Activated T-cell treated with anti-CD3 and anti-CD28 coated beads for 4 hours (primary cell): Measurements from ENCODE around the gene SPTBN2.

Experiments
- DNase-seq: peaks from one replicate; pipeline ENCODE4 v3.0.0-alpha.2; 2020

Gene SPTBN2

DNA sequence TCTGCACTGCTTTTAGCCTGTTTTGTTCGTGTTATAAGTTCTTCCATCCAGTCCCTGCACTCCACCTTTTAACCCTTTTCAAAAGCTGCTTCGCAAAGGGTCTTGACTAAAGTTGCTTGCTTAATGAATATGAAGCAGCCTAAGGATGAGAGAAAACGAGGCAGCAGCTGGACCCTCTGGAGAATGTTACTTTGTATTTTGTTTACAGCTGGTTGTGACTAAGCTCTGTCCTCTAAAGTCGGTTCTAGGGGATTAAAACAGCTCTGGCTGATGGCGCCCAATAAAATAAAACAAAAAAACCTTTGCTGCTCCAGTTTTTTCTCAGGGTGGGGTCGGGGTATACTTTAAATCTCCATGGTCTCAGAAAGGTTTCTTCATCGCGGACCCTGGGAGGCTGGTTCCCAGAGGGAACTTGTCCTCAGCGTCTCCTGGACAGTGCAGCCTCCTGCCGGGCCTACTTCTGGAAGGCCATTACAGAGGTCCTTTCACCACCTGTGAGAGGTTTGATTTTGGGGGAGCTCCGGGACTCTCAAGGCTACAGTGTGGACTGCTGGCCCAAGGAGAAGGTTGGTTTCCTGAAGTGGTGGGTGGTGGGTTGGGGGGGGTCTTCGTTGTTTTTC lies 91.3 kb downstream of the SPTBN2 start:
- DNase-seq: no peak

GRCh38 chr11:66636411-66636810 lies 92.6 kb downstream of the SPTBN2 start:
- no peak for DNase-seq
